ENCODE data around the gene ECM1.

DNA sequence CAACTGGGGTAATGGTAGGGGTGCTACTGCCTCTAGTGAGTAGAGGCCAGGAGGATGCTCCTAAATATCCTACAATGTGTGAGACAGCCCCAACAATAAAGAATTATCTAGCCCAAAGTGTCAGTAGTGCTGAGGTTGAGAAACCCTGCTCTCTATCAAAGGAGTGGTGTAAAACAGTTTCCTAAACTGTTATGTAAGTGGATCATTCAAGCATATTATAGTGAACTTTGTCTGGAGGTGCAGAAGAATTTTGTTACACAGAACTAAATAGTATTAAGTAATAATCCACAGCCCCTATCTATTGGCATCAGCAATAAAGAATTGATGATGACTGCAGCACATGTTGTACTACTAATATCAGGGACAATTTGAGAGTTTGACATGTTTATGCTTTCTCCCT, 40.9 kb upstream of the ECM1 start:
- TF ChIP-seq EZH2 (optimal IDR thresholded peaks at IDR 0.05; ENCODE audit: low read depth, low read length) (no peak), CTCF (IDR thresholded peaks at IDR 0.05; ENCODE audit: low read length) (no peak)

Data from MM.1S (cell line).